ENCODE data around the gene SERTAD3. TPM values are rescaled to one million over a fixed set of nuclear protein-coding genes. Genes with fewer than 3 reads are reported as not detected.

SERTAD3 gene
- total and polyA plus RNA-seq, 2 donors (not counting 3 experiments of a cell fraction or from before 2014, with no cell fraction given) = 13.3 to 29.9 TPM

- no TSS peak for BruUV-seq (replicated peaks)
- DNase-seq (ENCODE audit: low read depth, low spot score) = no peak
These were observed 21.0 kb upstream of the SERTAD3 start for GRCh38 chr19:40465025-40465556.

More at GRCh38 chr19:40465025-40465556, 21.0 kb upstream of the SERTAD3 start:
- Histone ChIP-seq H3K4me2 (ENCODE audit: insufficient read depth, low read length) (peak overlapping the region; percentile 30), H3K27ac (ENCODE audit: insufficient read depth, low read depth, low read length) (peak overlapping the region; percentile 47), H3K4me3 (replicated peaks in 1 of 3; ENCODE audit: insufficient read depth in 1 of 3, low read depth in 1 of 3, low read length in 3 of 3) (peak overlapping the region; percentile 14 to 69 (median 49)), H3K36me3 (ENCODE audit: control insufficient read depth in 2 of 2, extremely low read depth in 1 of 2, insufficient read depth in 2 of 2, low read length in 2 of 2) (no peaks in the 10 kb centered on the region), H3K27me3 (ENCODE audit: control insufficient read depth in 2 of 2, insufficient read depth in 2 of 2, low read length in 2 of 2) (peaks cover 2 to 5% of the 10 kb centered on the region in 2 experiments), H3K79me2 (ENCODE audit: control insufficient read depth, insufficient read depth, low read length) (no peaks in the 10 kb centered on the region), H3K9ac (replicated peaks; ENCODE audit: extremely low read depth, insufficient read depth, low read length) (peak overlapping the region; percentile 62), H2AFZ (ENCODE audit: low read depth, low read length) (peak overlapping the region; percentile 75), H3K4me1 (ENCODE audit: control insufficient read depth, extremely low read depth, insufficient read depth, low read length) (peaks cover 14% of the 10 kb centered on the region), H3K9me1 (replicated peaks; ENCODE audit: control insufficient read depth, extremely low read depth, insufficient read depth, low read length) (no peaks in the 10 kb centered on the region), H3K9me3 (replicated peaks; ENCODE audit: control insufficient read depth, insufficient read depth, low read length) (no peaks in the 10 kb centered on the region), H4K20me1 (replicated peaks; ENCODE audit: control insufficient read depth, extremely low read depth, insufficient read depth, low read length) (no peaks in the 10 kb centered on the region)
- TF ChIP-seq GATA2 (IDR thresholded peaks at IDR 0.05; ENCODE audit: insufficient read depth, insufficient read length, low read depth, low read length) = no peak
- TF ChIP-seq MYC (IDR thresholded peaks at IDR 0.05; ENCODE audit: low read depth, low read length) = no peak
- no peak for TF ChIP-seq FOS (IDR thresholded peaks at IDR 0.05; ENCODE audit: borderline replicate concordance, insufficient read depth, low read length)
- TF ChIP-seq POLR2AphosphoS5 (IDR thresholded peaks at IDR 0.05; ENCODE audit: insufficient read depth, low read depth, low read length) = no peak
- TF ChIP-seq JUN (IDR thresholded peaks at IDR 0.05; ENCODE audit: borderline replicate concordance, insufficient read depth, insufficient read length, low read depth) = no peak
- TF ChIP-seq CTCF (IDR thresholded peaks at IDR 0.05; ENCODE audit: extremely low read depth in 1 of 2, insufficient read depth in 1 of 2, low read depth in 1 of 2, low read length in 2 of 2) = no peak
- no peak for TF ChIP-seq EZH2 (IDR thresholded peaks at IDR 0.05; ENCODE audit: borderline replicate concordance, low read depth, low read length, severe bottlenecking)
- TF ChIP-seq POLR2A (IDR thresholded peaks at IDR 0.05; ENCODE audit: low read depth, low read length) = no peak
- TF ChIP-seq MAX (IDR thresholded peaks at IDR 0.05; ENCODE audit: insufficient read depth, insufficient read length) = no peak
- intact Hi-C loops (cut with micrococcal nuclease) = loop anchor here (1.0 to 5.0 kb wide), 4 partner anchors 58 to 180 kb away; partner anchors contain the start of genes AKT2, C19orf47 and PLD3
- peak; percentile 43 for FAIRE-seq
- ChIA-PET POLR2A (interaction anchor here (0.6 to 2.4 kb wide), 5 partner anchors 21 to 287 kb away, joined by 3 to 13 read pairs (median 4); partner anchors contain the start of genes SERTAD1 and SERTAD3), CTCF (interaction anchor here (0.8 to 4.4 kb wide), 23 partner anchors 9 to 342 kb away, joined by 3 to 44 read pairs (median 6); partner anchors contain the start of genes LTBP4 and SERTAD1)
- dilution Hi-C loops (cut with MboI; ENCODE audit: extremely low pct_ligation_motif_present, low sequenced_read_pairs) = no loop called here

Data from endothelial cell of umbilical vein (primary cell).